GM19239 (cell line): ENCODE data around the gene PLAAT2.

Source experiments
- DNase-seq: peaks from one replicate; pipeline ENCODE4 v3.0.0; 2011; ENCODE audit warnings: low spot score; ENCODE audit not compliant: insufficient read length
- FAIRE-seq: peaks from 2 replicates; lab custom pipeline; 2011; peaks lifted over from hg19 to GRCh38; lab: Jason Lieb, UNC

Gene PLAAT2

GRCh38 chr11:63527667-63528066 is 35.5 kb downstream of the PLAAT2 start:
- FAIRE-seq (peak; percentile 87), DNase-seq (no peak)

GRCh38 chr11:63523151-63523550 is 40.0 kb downstream of the PLAAT2 start:
- DNase-seq (no peak), FAIRE-seq (no peak)

- DNase-seq (no peak), FAIRE-seq (no peak)
Observed at GRCh38 chr11:63521896-63522295, 41.3 kb downstream of the PLAAT2 start.

- DNase-seq (no peak), FAIRE-seq (no peak)
Observed at GRCh38 chr11:63520606-63521170, 42.5 kb downstream of the PLAAT2 start.

- no peak for FAIRE-seq
- DNase-seq: no peak
Observed at GRCh38 chr11:63518548-63518947, 44.6 kb downstream of the PLAAT2 start.

- DNase-seq: no peak
- FAIRE-seq: no peak
Observed at GRCh38 chr11:63517156-63517555, 46.0 kb downstream of the PLAAT2 start.

GRCh38 chr11:63516109-63516508 is 47.1 kb downstream of the PLAAT2 start:
- no peak for FAIRE-seq
- no peak for DNase-seq

- DNase-seq (no peak), FAIRE-seq (no peak)
Observed at GRCh38 chr11:63512816-63513215, 50.4 kb downstream of the PLAAT2 start.

GRCh38 chr11:63511048-63511748 is 52.0 kb downstream of the PLAAT2 start:
- FAIRE-seq: no peak
- no peak for DNase-seq

GRCh38 chr11:63510360-63511047 is 52.7 kb downstream of the PLAAT2 start:
- FAIRE-seq (no peak), DNase-seq (no peak)

- FAIRE-seq (no peak), DNase-seq (no peak)
Observed at GRCh38 chr11:63508745-63509144, 54.4 kb downstream of the PLAAT2 start.

- DNase-seq (no peak), FAIRE-seq (no peak)
Observed at GRCh38 chr11:63508009-63508408, 55.2 kb downstream of the PLAAT2 start.

- DNase-seq (no peak), FAIRE-seq (no peak)
Observed at GRCh38 chr11:63507511-63507910, 55.7 kb downstream of the PLAAT2 start.

GRCh38 chr11:63506876-63507275 is 56.3 kb downstream of the PLAAT2 start:
- no peak for DNase-seq
- FAIRE-seq: no peak

GRCh38 chr11:63505857-63506528 is 57.2 kb downstream of the PLAAT2 start, which contains the start of gene LGALS12:
TSS of gene LGALS12 (plus strand) at chr11:63506084. CDS start at chr11:63506459, 375 bp downstream.
- DNase-seq: no peak
- FAIRE-seq: no peak

- peak; percentile 8 for FAIRE-seq
- no peak for DNase-seq
Observed at GRCh38 chr11:63504933-63505586, 58.1 kb downstream of the PLAAT2 start.

- FAIRE-seq (no peak), DNase-seq (no peak)
Observed at GRCh38 chr11:63504054-63504453, 59.1 kb downstream of the PLAAT2 start.

- DNase-seq (no peak), FAIRE-seq (no peak)
Observed at GRCh38 chr11:63503492-63503891, 59.7 kb downstream of the PLAAT2 start.
